Measurements from ENCODE around the gene SMG9. TPM values are rescaled to one million over a fixed set of nuclear protein-coding genes. Genes with fewer than 3 reads are reported as not detected.

The SMG9 gene
- total and polyA plus RNA-seq, 2 of the 13 experiments (the other 11 are each of a cell fraction or from before 2014, with no cell fraction given): 16.1 to 18.7 TPM

- TF ChIP-seq ZNF609 (CRISPR knock-in tag; IDR thresholded peaks at IDR 0.05; ENCODE audit: borderline replicate concordance) (no peak), ZNF614 (CRISPR knock-in tag; IDR thresholded peaks at IDR 0.05; ENCODE audit: borderline replicate concordance) (no peak), ZKSCAN8 (CRISPR knock-in tag; IDR thresholded peaks at IDR 0.05; ENCODE audit: borderline replicate concordance) (no peak), ZNF660 (CRISPR knock-in tag; IDR thresholded peaks at IDR 0.05; ENCODE audit: borderline replicate concordance, low read depth) (no peak), ZNF205 (CRISPR knock-in tag; IDR thresholded peaks at IDR 0.05) (no peak), MAFK (conservative IDR thresholded peaks at IDR 0.05 in 1 of 2, IDR thresholded peaks at IDR 0.05 in 1 of 2; ENCODE audit: low read length in 2 of 2) (no peak), ZBTB37 (CRISPR knock-in tag; IDR thresholded peaks at IDR 0.05) (no peak), ZNF460 (CRISPR knock-in tag; IDR thresholded peaks at IDR 0.05; ENCODE audit: borderline replicate concordance) (no peak), ZSCAN29 (CRISPR knock-in tag; conservative IDR thresholded peaks at IDR 0.05) (no peak), RXRB (CRISPR knock-in tag; IDR thresholded peaks at IDR 0.05; ENCODE audit: borderline replicate concordance) (peak; percentile 25; the same call in 1 of the 2 replicates), ZNF629 (CRISPR knock-in tag; conservative IDR thresholded peaks at IDR 0.05) (peak; percentile 97), ZNF256 (CRISPR knock-in tag; conservative IDR thresholded peaks at IDR 0.05) (no peak), DMTF1 (CRISPR knock-in tag; IDR thresholded peaks at IDR 0.05) (no peak), ZNF761 (CRISPR knock-in tag; conservative IDR thresholded peaks at IDR 0.05) (no peak), ELF3 (CRISPR knock-in tag; IDR thresholded peaks at IDR 0.05) (peak; percentile 68; the same call in 1 of the 2 replicates), FOXA3 (CRISPR knock-in tag; IDR thresholded peaks at IDR 0.05) (no peak), NRL (CRISPR knock-in tag; IDR thresholded peaks at IDR 0.05; ENCODE audit: borderline replicate concordance) (no peak)
These were observed 50.6 kb downstream of the SMG9 start (continued) for GRCh38 chr19:43704002-43704705.

Data from HepG2 (cell line).